ENCODE results near the gene NRARP. TPM values are rescaled to one million over a fixed set of nuclear protein-coding genes. Genes with fewer than 3 reads are reported as not detected.

Gene NRARP
- total RNA-seq, 2 experiments from 2014 or later, result 5.0 to 5.3 TPM

- no peaks in the 10 kb centered on the region for H3K36me3 Mint-ChIP-seq
- H3K27ac Mint-ChIP-seq, result no peak overlapping the region
- DNase-seq, result no peak
- H3K27me3 Mint-ChIP-seq, result peaks cover 31% of the 10 kb centered on the region
- H3K9me3 Mint-ChIP-seq, result no peaks in the 10 kb centered on the region
- peaks cover 7% of the 10 kb centered on the region for H3K4me1 Mint-ChIP-seq
- H3K4me3 Mint-ChIP-seq, result no peak overlapping the region
Measured at GRCh38 chr9:137279741-137280473, 22.2 kb downstream of the NRARP start.

- H3K36me3 Mint-ChIP-seq, result no peaks in the 10 kb centered on the region
- no peak for DNase-seq
- no peak overlapping the region for H3K27ac Mint-ChIP-seq
- peaks cover 10% of the 10 kb centered on the region for H3K4me1 Mint-ChIP-seq
- H3K4me3 Mint-ChIP-seq, result no peak overlapping the region
- H3K9me3 Mint-ChIP-seq, result no peaks in the 10 kb centered on the region
- peaks cover 27% of the 10 kb centered on the region for H3K27me3 Mint-ChIP-seq
Measured at GRCh38 chr9:137278721-137279711, 23.1 kb downstream of the NRARP start.

DNA sequence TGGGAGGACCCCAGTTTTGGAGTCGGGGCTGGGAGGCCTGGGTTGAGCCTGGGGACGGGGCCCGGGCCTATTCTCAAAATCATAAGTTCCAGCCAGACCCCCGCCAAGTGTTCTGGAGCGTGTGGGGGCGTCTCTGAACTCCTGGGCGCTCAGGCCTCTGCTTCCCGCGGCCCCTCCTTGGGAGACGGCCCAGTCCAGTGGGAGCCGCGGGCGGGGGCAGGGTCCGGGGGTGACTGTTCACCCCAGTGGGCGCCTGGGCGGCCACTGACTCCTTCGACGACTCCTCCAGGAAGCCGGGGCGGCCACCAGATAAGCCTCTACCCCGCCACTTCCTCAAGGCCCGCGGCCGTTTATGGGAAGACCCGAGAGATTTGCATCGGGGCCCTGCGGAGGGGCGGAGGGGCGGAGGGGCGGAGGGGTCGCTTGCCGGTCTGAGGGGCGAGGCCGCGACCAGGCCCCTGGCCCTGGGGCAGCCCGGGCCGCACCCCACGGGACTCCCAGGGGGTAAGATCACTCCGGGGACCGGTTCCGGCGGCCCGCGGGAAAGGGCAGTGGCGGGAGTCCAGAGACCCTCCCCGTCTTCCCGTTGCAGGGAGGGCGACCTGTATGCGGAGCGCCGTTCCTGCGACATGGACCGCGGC, 23.9 kb downstream of the NRARP start:
- Mint-ChIP-seq H3K36me3 (no peaks in the 10 kb centered on the region), H3K9me3 (no peaks in the 10 kb centered on the region), H3K4me3 (peak overlapping the region; percentile 80), H3K27me3 (peaks cover 21% of the 10 kb centered on the region), H3K4me1 (peaks cover 10% of the 10 kb centered on the region), H3K27ac (peak overlapping the region; percentile 20)
- no peak for DNase-seq

DNA sequence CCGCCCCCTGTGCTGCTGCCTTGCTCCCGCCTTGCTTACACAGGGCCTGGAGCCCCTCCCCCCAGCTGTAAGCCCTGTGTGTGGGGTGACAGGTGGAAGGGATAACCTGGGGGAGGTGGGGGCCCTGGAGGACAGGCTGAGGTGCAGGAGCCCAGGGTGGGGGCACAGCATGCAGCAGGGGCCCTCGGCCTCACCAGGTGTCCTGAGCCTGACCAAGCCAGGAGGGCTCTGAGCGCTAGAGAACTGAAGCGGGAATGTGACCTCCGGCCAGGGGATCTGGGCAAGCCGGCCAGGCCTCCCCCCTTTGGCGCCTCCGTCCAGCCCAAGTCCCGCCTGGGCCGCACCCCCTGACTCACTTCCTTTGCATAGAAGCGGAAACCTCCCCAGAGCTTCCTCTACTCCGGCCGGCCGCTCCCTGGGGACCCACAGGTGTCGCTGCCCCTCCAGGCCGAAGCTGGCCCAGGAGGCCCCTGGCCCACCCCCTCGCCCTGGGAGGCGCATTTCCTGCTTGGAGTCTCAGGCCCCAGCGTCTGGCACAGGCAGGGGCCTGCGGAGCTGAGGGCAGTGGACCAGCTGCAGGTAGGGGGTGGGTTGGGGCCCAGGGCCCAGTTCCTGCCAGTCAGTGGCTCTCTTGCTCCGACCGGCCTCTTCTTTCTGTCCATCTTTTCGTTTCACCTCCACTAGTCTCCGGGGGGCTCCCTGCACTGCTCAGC, 24.6 kb downstream of the NRARP start, which contains the start of gene TOR4A:
TSS of gene TOR4A (plus strand) at position 398 of the 713 bp plus-strand sequence. CDS start 964 bp downstream, outside the sequence.
- Mint-ChIP-seq H3K4me1 (peaks cover 9% of the 10 kb centered on the region), H3K4me3 (peak within 1 kb of the TSS; percentile 80), H3K9me3 (no peaks in the 10 kb centered on the region), H3K27ac (peak within 1 kb of the TSS; percentile 87), H3K27me3 (peaks cover 16% of the 10 kb centered on the region), H3K36me3 (no peaks in the 10 kb centered on the region)
- DNase-seq, result peak; percentile 56

DNA sequence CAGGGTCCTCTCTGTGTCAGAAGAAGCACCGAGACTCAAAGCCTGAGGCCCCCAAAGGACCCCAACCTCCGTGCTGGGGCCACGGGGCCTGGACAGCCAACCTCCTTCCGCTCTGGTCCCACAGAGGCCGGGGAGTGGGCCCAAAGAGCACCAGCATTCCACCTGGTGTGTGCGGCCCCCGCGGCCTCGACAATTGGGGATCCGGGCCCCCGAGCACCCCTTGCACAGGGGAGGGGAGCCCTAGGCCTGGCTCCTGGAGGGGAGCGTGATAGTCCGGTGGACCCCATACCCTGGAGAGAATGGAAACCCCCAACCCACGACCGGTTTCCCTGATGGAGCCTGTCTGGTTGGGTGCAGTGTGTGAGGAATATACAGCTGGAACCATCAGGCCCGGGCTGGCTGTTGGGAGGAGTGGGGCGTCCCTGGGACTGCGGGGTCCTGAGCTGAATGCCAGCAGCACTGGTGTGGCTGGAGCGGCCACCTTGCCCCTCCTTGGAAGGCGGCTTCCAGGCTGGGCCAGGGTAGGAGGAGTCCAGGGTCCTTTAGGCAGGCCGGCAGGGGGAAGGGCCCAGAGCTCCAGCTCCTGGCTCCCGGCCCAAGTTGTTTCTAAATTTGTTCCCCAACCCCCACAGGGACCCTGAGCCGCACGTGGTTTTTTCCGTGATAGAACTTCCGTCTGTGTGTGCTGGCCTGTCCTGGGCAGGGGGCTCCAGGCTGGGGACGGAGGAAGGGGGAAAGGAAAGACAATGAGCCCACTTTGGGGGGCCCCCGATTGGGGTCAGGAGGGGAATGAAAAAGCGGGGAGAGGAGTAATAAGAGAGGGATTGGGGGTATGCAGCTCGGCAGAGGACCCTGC, 25.4 kb downstream of the NRARP start:
- H3K9me3 Mint-ChIP-seq, result no peaks in the 10 kb centered on the region
- peaks cover 8% of the 10 kb centered on the region for H3K4me1 Mint-ChIP-seq
- H3K4me3 Mint-ChIP-seq, result peak overlapping the region; percentile 80
- DNase-seq, result no peak
- no peaks in the 10 kb centered on the region for H3K36me3 Mint-ChIP-seq
- H3K27ac Mint-ChIP-seq, result peak overlapping the region; percentile 87
- peaks cover 11% of the 10 kb centered on the region for H3K27me3 Mint-ChIP-seq

GRCh38 chr9:137275588-137276472, 26.2 kb downstream of the NRARP start:
- Mint-ChIP-seq H3K27me3 (peaks cover 11% of the 10 kb centered on the region), H3K4me1 (peaks cover 14% of the 10 kb centered on the region), H3K27ac (peak overlapping the region; percentile 4), H3K9me3 (no peaks in the 10 kb centered on the region), H3K4me3 (no peak overlapping the region), H3K36me3 (peaks cover 4% of the 10 kb centered on the region)
- no peak for DNase-seq

DNA sequence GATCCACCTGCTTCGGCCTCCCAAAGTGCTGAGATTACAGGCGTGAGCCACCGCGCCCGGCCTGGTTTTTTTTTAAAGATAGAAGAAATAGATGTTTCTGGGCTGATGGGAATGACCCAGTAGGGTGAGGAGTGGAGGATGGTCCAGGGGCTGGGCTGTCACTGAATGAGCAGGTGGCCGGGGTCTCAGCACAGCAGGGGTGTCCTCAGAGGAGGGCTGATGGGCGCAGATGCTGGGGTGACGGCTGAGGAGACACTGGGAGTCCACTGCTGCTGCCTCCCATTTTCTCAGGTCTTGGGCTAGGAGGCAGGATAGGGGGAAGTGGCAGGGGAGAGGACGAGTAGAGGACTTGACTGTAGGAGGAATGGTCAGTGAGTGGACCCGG, 26.9 kb downstream of the NRARP start:
- H3K36me3 Mint-ChIP-seq, result peaks cover 4% of the 10 kb centered on the region
- no peak for DNase-seq
- no peak overlapping the region for H3K27ac Mint-ChIP-seq
- H3K4me1 Mint-ChIP-seq, result peaks cover 14% of the 10 kb centered on the region
- H3K9me3 Mint-ChIP-seq, result no peaks in the 10 kb centered on the region
- H3K27me3 Mint-ChIP-seq, result peaks cover 11% of the 10 kb centered on the region
- H3K4me3 Mint-ChIP-seq, result no peak overlapping the region

DNA sequence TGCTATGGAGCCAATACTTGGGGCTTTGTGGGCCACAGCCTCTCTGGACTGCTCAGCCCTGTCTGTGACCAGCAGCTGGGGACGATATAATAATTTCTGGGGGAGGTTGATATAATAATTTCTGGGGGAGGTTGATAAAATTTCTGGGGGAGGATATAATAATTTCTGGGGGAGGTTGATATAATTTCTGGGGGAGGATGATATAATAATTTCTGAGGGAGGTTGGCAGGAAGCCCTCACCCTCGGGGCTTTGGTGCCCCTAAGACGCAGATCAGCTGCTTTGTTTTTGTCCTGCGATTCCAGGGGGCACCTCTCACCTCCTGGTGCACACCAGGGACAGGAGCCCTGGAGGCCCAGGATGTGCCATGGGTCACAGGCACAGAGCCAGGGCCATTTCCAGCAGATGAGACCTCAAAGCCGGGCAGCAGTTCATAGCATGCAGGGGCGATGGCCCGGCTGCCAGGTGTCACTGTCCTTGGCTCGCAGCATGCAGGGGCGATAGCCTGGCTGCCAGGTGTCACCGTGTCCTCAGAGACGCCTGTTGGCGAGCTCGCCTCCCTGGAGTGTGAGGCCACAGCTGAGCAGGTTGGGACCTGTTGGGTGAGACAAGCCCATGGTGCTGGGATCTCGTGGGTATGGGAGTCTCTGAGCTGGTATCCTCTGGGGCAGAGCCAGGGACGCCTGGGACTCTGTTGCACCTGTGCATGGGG, 28.3 kb downstream of the NRARP start:
- Mint-ChIP-seq H3K36me3 (peaks cover 14% of the 10 kb centered on the region), H3K4me1 (peaks cover 14% of the 10 kb centered on the region), H3K4me3 (no peak overlapping the region), H3K9me3 (no peaks in the 10 kb centered on the region), H3K27me3 (peaks cover 11% of the 10 kb centered on the region), H3K27ac (no peak overlapping the region)
- DNase-seq, result no peak

GRCh38 chr9:137273095-137273490, 29.0 kb downstream of the NRARP start:
- peaks cover 17% of the 10 kb centered on the region for H3K36me3 Mint-ChIP-seq
- no peak overlapping the region for H3K4me3 Mint-ChIP-seq
- H3K27me3 Mint-ChIP-seq, result peaks cover 11% of the 10 kb centered on the region
- H3K4me1 Mint-ChIP-seq, result peaks cover 14% of the 10 kb centered on the region
- no peak for DNase-seq
- H3K27ac Mint-ChIP-seq, result no peak overlapping the region
- H3K9me3 Mint-ChIP-seq, result no peaks in the 10 kb centered on the region

DNA sequence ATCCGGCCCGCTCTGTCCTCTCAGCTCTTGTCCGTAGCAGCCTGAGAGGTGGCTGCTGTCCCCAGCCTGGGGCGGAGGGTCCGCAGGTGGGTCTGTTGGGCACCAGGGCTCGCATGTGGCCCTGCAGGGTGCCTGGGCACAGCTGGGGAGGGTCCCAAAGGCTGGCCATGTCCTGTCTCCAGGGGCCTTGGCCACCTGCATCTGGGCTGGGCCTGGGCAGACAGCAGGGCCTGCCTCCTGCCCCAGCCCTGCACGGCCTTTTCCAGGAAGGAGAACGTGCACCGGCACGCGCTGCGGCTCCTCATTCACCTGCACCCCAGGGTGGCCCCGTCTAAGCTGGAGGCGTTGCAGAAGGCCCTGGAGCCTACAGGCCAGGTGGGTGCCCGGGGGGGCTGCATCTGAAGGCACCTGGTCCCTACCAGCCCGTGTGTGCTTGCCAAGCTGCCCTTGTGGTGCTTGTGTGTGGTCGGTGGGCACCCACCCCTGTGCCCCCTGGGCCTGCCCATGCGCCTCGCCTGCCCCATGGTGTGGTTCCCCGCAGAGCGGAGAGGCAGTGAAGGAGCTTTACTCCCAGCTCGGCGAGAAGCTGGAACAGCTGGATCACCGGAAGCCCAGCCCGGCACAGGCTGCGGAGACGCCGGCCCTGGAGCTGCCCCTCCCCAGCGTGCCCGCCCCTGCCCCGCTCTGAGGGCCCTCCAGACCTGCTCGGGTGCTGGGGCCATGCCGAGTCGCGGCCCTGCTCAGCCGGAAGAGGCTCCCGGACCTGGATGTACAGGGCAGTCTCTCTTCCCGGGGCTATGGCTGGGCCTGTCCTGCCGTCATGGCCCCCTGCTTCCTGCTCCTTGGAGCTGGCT, 29.6 kb downstream of the NRARP start:
- peaks cover 11% of the 10 kb centered on the region for H3K27me3 Mint-ChIP-seq
- no peak overlapping the region for H3K4me3 Mint-ChIP-seq
- no peaks in the 10 kb centered on the region for H3K9me3 Mint-ChIP-seq
- H3K36me3 Mint-ChIP-seq, result peaks cover 24% of the 10 kb centered on the region
- no peak overlapping the region for H3K27ac Mint-ChIP-seq
- H3K4me1 Mint-ChIP-seq, result peaks cover 14% of the 10 kb centered on the region
- no peak for DNase-seq

- Mint-ChIP-seq H3K36me3 (peaks cover 26% of the 10 kb centered on the region), H3K4me3 (no peak overlapping the region), H3K27me3 (peaks cover 7% of the 10 kb centered on the region), H3K4me1 (peaks cover 9% of the 10 kb centered on the region), H3K27ac (peak overlapping the region; percentile 28), H3K9me3 (no peaks in the 10 kb centered on the region)
- DNase-seq, result no peak
Measured at GRCh38 chr9:137271696-137272076, 30.4 kb downstream of the NRARP start.
